HepG2 (cell line): Measurements from ENCODE around the gene LIF. TPM values are rescaled to one million over a fixed set of nuclear protein-coding genes. Genes with fewer than 3 reads are reported as not detected.
A peak's percentile ranks its signal among the peaks of the same experiment; 100 is the strongest.

Source experiments
- EZH2 ChIP-seq: conservative IDR thresholded peaks from 2 replicates; pipeline ENCODE4 v1.6.1; 2012; ENCODE audit warnings: mild to moderate bottlenecking, low read depth, low read length, moderate library complexity
- FOXA3 ChIP-seq: IDR thresholded peaks from 2 replicates; pipeline ENCODE4 v1.6.1; 2016; ENCODE audit warnings: missing genetic modification reagents, missing compliant biosample characterization
- KDM2A ChIP-seq: sonication (generic); formaldehyde crosslinking; IDR thresholded peaks from 2 replicates; pipeline ENCODE4 v1.4.0; 2020; ENCODE audit warnings: low read depth, missing genetic modification reagents, borderline replicate concordance
- PHF8 ChIP-seq: sonication (generic); formaldehyde crosslinking; IDR thresholded peaks from 2 replicates; pipeline ENCODE4 v1.5.0; 2020; ENCODE audit warnings: missing genetic modification reagents
- ZNF883 ChIP-seq: sonication (generic); formaldehyde crosslinking; IDR thresholded peaks from 2 replicates; pipeline ENCODE4 v1.5.1; 2020; ENCODE audit warnings: mild to moderate bottlenecking, missing genetic modification reagents; ENCODE audit errors: not compliant biosample characterization
- polyA plus RNA-seq, 8 experiments: library from polyadenylated mRNA; depleted of rRNA in 3 of 8; stranded (reverse) in 7 of 8; unstranded in 1 of 8; fragments of >200 nt; fragmentation: Illumina TruSeq in 4 of 8; extraction: Trizol in 4 of 8; gene quantifications; 2 replicates each; pipeline versions ENCODE4 v1.2.1 to v1.2.3, GENCODE V29; 2011 to 2016; ENCODE audit warnings: low read depth in 4 of 8, missing spikeins in 1 of 8, mixed read lengths in 1 of 8; ENCODE audit not compliant: insufficient read depth in 1 of 8
- total RNA-seq, 5 experiments: library from RNA; depleted of rRNA; stranded (reverse); fragments of >200 nt; fragmentation: Illumina TruSeq; extraction: Trizol; gene quantifications; 2 replicates each; pipeline ENCODE4 v1.2.3, GENCODE V29; 2016; ENCODE audit warnings: low read depth in 1 of 5
- TF ChIP-seq, protein P1 (sequence below): sonication (generic); formaldehyde crosslinking; IDR thresholded peaks from 2 replicates; pipeline ENCODE4 v1.5.0; 2020; ENCODE audit warnings: mild to moderate bottlenecking, missing genetic modification reagents, moderate library complexity
- TF ChIP-seq, protein P2 (sequence below): sonication (generic); formaldehyde crosslinking; IDR thresholded peaks from 2 replicates; pipeline ENCODE4 v1.4.0; 2020; ENCODE audit warnings: mild to moderate bottlenecking, missing genetic modification reagents, borderline replicate concordance
- TF ChIP-seq, protein P3 (sequence below), 2 experiments: fragments of 450-650 bp in 1 of 2; sonication (generic) in 1 of 2; formaldehyde crosslinking in 1 of 2; IDR thresholded peaks; 2 replicates each; pipeline versions ENCODE4 v1.6.1 to v1.8.0; 2016 to 2022; ENCODE audit warnings: antibody characterized with exemption in 1 of 2, mild to moderate bottlenecking in 1 of 2, missing genetic modification reagents in 1 of 2

LIF gene
- total and polyA plus RNA-seq, 2 of the 13 experiments (the other 11 are each of a cell fraction or from before 2014, with no cell fraction given) = 3.6 to 8.5 TPM

DNA sequence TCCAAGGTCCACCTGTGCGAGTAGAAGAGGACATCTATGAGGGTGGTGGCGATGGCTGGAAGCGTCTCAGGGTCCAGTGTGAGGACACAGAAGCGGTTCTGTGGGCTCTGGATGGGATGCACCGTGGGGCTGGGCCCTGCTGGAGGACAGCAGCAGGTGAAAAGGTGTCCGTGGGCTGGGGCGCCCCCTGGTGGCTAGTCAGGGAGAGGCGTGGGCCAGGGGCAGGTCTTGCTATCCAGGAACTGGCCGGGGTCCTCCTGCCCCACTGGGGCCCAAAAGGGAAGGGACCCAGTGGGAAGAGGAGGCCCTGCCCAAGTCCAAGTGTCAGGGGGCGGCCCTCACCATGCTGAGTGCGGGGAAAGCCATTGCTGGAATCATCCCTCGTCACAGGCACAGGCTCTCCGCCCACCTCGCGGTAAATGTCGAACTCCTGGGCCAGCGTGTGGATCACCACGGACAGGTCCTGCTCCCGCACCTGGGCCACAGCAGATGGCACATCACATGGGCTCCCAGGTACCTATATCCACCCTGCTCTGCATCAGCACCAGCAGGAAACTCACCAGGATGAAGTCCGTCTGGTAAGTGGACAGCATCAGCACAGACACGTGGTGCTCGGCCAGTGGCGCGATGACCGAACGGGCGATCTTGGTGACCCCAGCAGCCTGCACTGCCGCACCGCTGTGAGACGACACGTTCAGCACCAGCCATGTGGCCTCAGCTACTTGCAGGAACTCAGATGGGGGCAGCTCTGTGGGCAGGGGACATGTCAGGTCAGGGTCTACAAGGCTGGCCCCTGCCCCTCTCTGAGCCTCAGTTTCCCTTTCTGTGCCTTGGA is 40.5 kb upstream of the LIF start (continued):
- TF ChIP-seq PHF8 (CRISPR knock-in tag) (0 out of 2 replicates have a peak, but pooled peaks have one; percentile 17), EZH2 (no peak), ZNF883 (no peak), KDM2A (peak; percentile 72), FOXA3 (CRISPR knock-in tag) (no peak)
- TF ChIP-seq, protein P1, sequence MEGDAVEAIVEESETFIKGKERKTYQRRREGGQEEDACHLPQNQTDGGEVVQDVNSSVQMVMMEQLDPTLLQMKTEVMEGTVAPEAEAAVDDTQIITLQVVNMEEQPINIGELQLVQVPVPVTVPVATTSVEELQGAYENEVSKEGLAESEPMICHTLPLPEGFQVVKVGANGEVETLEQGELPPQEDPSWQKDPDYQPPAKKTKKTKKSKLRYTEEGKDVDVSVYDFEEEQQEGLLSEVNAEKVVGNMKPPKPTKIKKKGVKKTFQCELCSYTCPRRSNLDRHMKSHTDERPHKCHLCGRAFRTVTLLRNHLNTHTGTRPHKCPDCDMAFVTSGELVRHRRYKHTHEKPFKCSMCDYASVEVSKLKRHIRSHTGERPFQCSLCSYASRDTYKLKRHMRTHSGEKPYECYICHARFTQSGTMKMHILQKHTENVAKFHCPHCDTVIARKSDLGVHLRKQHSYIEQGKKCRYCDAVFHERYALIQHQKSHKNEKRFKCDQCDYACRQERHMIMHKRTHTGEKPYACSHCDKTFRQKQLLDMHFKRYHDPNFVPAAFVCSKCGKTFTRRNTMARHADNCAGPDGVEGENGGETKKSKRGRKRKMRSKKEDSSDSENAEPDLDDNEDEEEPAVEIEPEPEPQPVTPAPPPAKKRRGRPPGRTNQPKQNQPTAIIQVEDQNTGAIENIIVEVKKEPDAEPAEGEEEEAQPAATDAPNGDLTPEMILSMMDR (CRISPR knock-in tag) = peak; percentile 93
- TF ChIP-seq, protein P2, sequence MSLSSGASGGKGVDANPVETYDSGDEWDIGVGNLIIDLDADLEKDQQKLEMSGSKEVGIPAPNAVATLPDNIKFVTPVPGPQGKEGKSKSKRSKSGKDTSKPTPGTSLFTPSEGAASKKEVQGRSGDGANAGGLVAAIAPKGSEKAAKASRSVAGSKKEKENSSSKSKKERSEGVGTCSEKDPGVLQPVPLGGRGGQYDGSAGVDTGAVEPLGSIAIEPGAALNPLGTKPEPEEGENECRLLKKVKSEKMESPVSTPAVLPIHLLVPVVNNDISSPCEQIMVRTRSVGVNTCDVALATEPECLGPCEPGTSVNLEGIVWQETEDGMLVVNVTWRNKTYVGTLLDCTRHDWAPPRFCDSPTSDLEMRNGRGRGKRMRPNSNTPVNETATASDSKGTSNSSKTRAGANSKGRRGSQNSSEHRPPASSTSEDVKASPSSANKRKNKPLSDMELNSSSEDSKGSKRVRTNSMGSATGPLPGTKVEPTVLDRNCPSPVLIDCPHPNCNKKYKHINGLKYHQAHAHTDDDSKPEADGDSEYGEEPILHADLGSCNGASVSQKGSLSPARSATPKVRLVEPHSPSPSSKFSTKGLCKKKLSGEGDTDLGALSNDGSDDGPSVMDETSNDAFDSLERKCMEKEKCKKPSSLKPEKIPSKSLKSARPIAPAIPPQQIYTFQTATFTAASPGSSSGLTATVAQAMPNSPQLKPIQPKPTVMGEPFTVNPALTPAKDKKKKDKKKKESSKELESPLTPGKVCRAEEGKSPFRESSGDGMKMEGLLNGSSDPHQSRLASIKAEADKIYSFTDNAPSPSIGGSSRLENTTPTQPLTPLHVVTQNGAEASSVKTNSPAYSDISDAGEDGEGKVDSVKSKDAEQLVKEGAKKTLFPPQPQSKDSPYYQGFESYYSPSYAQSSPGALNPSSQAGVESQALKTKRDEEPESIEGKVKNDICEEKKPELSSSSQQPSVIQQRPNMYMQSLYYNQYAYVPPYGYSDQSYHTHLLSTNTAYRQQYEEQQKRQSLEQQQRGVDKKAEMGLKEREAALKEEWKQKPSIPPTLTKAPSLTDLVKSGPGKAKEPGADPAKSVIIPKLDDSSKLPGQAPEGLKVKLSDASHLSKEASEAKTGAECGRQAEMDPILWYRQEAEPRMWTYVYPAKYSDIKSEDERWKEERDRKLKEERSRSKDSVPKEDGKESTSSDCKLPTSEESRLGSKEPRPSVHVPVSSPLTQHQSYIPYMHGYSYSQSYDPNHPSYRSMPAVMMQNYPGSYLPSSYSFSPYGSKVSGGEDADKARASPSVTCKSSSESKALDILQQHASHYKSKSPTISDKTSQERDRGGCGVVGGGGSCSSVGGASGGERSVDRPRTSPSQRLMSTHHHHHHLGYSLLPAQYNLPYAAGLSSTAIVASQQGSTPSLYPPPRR = no peak
- TF ChIP-seq, protein P3, sequence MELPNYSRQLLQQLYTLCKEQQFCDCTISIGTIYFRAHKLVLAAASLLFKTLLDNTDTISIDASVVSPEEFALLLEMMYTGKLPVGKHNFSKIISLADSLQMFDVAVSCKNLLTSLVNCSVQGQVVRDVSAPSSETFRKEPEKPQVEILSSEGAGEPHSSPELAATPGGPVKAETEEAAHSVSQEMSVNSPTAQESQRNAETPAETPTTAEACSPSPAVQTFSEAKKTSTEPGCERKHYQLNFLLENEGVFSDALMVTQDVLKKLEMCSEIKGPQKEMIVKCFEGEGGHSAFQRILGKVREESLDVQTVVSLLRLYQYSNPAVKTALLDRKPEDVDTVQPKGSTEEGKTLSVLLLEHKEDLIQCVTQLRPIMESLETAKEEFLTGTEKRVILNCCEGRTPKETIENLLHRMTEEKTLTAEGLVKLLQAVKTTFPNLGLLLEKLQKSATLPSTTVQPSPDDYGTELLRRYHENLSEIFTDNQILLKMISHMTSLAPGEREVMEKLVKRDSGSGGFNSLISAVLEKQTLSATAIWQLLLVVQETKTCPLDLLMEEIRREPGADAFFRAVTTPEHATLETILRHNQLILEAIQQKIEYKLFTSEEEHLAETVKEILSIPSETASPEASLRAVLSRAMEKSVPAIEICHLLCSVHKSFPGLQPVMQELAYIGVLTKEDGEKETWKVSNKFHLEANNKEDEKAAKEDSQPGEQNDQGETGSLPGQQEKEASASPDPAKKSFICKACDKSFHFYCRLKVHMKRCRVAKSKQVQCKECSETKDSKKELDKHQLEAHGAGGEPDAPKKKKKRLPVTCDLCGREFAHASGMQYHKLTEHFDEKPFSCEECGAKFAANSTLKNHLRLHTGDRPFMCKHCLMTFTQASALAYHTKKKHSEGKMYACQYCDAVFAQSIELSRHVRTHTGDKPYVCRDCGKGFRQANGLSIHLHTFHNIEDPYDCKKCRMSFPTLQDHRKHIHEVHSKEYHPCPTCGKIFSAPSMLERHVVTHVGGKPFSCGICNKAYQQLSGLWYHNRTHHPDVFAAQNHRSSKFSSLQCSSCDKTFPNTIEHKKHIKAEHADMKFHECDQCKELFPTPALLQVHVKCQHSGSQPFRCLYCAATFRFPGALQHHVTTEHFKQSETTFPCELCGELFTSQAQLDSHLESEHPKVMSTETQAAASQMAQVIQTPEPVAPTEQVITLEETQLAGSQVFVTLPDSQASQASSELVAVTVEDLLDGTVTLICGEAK (IDR thresholded peaks at IDR 0.05) = no peak
- TF ChIP-seq, protein P3 (CRISPR knock-in tag; IDR thresholded peaks at IDR 0.05) = no peak
